Activated CD8-positive, alpha-beta memory T cell treated with anti-CD3 and anti-CD28 coated beads for 36 hours (primary cell): Measurements from ENCODE around the gene WDR82. TPM values are rescaled to one million over a fixed set of nuclear protein-coding genes. Genes with fewer than 3 reads are reported as not detected.

Experiments
- CTCF ChIA-PET: fragments of 350-600 bp; sonication (Branson Sonifier 250); formaldehyde crosslinking; loops from one replicate; lab custom pipeline; 2021; ENCODE audit warnings: antibody characterized with exemption; lab: Charles Lee
- POLR2A ChIA-PET: fragments of 350-600 bp; sonication (Branson Sonifier 250); formaldehyde crosslinking; loops from one replicate; lab custom pipeline; 2021; ENCODE audit warnings: antibody characterized with exemption; lab: Charles Lee
- total RNA-seq, 2 experiments: library from RNA; stranded (reverse); gene quantifications; one replicate each; pipeline ENCODE4 v1.2.3, GENCODE V29; 2021

Gene WDR82
- total RNA-seq, 2 experiments from 2014 or later = 123 to 124 TPM

DNA sequence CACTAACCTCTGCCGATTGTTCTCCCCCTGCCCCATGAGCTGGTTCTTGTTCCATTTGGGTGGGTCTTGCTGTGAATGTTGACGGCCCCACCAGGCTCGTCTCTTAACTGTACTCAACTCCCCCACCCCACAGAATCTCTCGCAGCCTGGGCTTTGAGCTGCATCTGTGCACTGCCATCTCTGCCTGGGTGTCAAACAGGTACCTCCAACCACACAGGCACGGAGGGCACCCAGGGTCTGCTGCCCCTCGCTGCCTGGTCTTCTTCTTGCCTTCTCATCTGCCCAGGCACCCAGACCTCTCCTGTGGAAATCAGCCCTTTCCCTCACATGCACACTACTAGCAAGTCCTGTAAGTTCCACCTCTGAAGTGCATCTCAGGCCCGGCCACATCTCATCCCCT, 63.1 kb downstream of the WDR82 start:
- CTCF ChIA-PET = interaction anchor here (1.1 kb wide), 1 partner anchor 162 kb away, joined by 3 read pairs; no protein-coding TSS in a partner anchor
- POLR2A ChIA-PET = interaction anchor here (0.6 kb wide), 1 partner anchor 33 kb away, joined by 3 read pairs; no protein-coding TSS in a partner anchor

DNA sequence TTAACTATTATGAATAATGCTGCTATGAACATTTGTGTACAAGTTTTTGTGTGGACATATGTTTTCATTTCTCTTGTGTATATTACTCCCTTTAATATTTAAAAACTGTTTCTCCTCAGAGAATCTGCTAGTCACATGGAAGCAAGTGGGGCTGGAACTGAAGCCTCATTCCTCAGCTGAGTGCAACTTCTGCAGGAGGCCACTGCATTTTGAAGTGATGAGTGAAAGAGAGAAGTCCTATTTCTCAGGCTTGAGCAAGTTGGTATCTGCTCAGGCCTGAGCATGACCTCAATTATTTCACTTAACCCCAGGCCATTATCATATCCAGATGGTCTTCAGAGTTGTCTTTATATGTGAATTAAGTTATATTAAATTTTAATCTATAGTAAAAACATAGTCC, 64.5 kb downstream of the WDR82 start:
- ChIA-PET POLR2A (no interaction called here), CTCF (no interaction called here)

DNA sequence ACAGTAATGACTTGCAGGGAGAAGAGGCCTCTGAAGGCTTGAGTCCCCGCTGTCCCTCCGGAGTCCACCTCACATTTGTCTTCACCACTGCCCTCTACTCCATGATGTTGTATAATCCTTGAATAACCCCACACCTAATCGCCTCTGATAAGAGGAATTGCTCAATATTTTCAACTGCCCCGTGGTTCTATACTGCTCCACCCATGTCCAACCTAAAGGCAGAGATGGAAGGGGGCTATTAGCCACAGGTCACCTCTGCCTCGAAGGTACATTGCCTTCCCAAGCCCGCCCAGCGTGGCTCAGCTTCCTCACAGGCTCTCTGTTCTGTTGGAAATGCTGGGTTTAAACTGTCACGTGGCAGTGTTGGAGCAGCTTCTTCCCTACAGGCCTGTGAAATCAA, 65.4 kb downstream of the WDR82 start:
- ChIA-PET CTCF (interaction anchor here (1.4 to 1.5 kb wide), 2 partner anchors 8 to 127 kb away, joined by 4 to 5 read pairs; no protein-coding TSS in a partner anchor), POLR2A (no interaction called here)

DNA sequence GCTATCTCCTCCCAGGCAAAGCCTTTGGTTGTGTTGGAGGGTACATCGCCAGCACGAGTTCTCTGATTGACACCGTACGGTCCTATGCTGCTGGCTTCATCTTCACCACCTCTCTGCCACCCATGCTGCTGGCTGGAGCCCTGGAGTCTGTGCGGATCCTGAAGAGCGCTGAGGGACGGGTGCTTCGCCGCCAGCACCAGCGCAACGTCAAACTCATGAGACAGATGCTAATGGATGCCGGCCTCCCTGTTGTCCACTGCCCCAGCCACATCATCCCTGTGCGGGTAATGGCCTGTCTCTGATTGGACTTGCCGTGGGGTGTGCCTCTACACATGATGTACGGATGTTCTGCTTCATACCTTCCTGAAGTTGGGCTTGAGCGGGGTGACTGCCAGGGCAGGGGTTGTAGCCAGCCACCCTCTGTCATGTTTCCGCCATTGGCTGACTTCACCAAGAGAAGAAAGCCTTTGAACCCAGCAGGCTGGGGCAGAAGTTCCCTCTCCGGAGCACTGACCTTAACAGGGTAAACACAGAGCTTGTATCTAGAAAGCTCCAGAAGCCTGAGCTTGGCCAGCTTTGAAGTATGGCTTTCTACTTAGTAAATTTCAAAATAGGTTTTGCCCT, 67.1 kb downstream of the WDR82 start:
- CTCF ChIA-PET = interaction anchor here (1.0 to 1.5 kb wide), 2 partner anchors 10 to 20 kb away, joined by 3 to 4 read pairs; no protein-coding TSS in a partner anchor
- POLR2A ChIA-PET = no interaction called here

DNA sequence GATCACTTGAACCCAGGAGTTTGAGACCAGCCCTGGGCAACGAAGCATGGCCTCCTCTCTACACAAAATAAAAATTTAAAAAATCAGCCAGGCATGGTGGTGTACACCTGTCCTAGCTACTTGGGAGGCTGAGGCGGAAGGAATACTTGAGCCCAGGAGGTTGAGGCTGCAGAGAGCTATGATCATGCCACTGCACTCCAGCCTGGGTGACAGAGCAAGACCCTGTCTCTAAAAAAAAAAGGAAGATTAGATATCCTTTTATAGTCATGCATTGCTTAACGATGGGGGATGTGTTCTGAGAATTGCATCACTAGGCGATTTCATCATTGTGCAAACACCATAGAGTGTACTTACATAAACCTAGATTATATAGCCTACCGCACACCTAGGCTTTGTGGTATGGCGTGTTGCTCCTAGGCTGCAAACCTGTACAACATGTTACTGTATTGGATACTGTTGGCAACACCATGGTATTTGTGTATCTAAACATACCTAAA, 67.9 kb downstream of the WDR82 start:
- POLR2A ChIA-PET = interaction anchor here (0.5 to 0.6 kb wide), 2 partner anchors 174 to 229 kb away, joined by 4 to 6 read pairs; no protein-coding TSS in a partner anchor

DNA sequence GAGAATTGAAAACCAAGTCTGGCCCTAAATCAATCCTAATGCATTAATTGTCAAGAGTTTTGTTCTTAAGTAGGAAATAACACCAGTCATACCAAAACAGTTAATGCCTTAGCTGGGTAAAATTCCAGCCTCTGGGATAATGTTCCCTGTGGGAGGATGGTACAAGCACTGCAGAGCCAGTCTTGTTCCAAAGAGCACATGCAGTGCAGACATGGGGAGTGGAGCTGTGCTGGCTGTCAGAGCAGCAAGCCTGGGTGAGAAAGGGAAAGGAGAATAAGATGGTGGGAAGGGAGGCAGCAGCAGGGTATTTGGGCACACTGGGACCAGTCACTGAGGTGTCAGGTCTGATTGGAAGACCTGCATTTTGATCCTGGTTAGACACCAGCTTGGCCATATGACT, 68.4 kb downstream of the WDR82 start:
- ChIA-PET POLR2A (interaction anchor here (0.5 to 0.6 kb wide), 2 partner anchors 173 to 228 kb away, joined by 4 to 6 read pairs; no protein-coding TSS in a partner anchor), CTCF (interaction anchor here (1.2 to 2.0 kb wide), 4 partner anchors 10 to 209 kb away, joined by 3 to 12 read pairs (median 4); no protein-coding TSS in a partner anchor)

More for the DNA sequence above, 67.9 kb downstream of the WDR82 start:
- CTCF ChIA-PET = interaction anchor here (1.2 to 2.0 kb wide), 2 partner anchors 9 to 202 kb away, joined by 3 to 12 read pairs; no protein-coding TSS in a partner anchor

DNA sequence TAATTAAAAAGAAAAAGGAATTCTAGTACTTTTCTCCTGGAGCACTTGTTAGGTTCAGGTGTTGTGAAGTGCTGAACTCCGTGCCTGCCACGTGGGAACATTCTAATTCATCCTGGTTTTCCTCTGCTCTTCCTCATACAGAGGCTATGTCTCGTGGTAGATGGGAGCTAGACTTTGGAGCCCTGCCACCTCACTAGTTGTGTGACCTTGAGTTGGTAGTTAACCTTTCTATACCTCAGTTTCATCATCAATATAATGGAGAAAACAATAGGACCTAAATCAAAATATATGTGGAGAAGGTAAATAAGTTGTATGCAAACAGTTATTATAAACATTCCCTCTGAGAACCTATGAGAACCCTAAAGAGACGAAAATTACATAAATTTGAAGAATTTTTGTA, 69.9 kb downstream of the WDR82 start:
- CTCF ChIA-PET = interaction anchor here (1.4 to 2.0 kb wide), 2 partner anchors 11 to 23 kb away, joined by 4 to 12 read pairs; no protein-coding TSS in a partner anchor
- POLR2A ChIA-PET = no interaction called here

DNA sequence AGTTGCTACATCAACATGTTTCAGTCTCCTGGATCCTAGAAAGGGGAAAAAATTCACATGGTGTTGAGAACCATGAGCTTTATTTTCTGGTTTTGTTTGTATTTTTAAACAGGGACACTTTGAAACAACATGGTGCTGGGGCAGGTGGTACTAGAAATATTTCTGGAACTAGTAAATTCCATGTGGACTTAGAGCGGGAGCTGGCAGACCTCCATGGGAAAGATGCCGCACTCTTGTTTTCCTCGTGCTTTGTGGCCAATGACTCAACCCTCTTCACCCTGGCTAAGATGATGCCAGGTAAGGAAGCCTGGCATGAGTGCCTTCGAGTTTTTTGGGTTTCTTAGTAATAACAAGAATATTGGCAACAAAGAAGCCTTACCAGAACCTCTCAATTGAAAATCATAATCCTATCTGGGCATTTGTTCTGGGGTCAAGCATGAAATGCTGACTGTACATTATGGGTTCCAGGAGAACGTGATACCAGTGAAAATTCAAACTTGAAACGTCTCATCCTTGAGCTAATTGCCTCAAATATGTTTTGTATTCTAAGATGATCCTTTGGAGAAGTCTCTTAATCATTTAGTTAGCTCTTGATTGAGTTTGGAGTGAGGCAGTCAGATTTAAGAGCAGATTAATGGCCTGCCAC, 72.6 kb downstream of the WDR82 start:
- ChIA-PET POLR2A (no interaction called here), CTCF (interaction anchor here (0.9 to 2.9 kb wide), 3 partner anchors 15 to 204 kb away, joined by 3 to 13 read pairs (median 3); no protein-coding TSS in a partner anchor)

Other genes starting within 250 kb of the WDR82 start
- gene DUSP7, start 222.1 kb downstream of the WDR82 start, total RNA-seq = 10 to 100 TPM; 26.5 to 26.8 TPM
- gene POC1A, start 124.2 kb downstream of the WDR82 start, total RNA-seq = 10 to 100 TPM; 24.5 to 27.4 TPM
- 10 to 100 TPM; 71.7 to 73.8 TPM for gene ALAS1, start 80.5 kb downstream of the WDR82 start, total RNA-seq
- gene TLR9, start 53.0 kb downstream of the WDR82 start, total RNA-seq = under 1 TPM; 0.23 to 0.50 TPM
- gene TWF2, start 39.5 kb downstream of the WDR82 start, total RNA-seq = 100 to 1,000 TPM; 117 to 123 TPM
- 10 to 100 TPM; 70.2 to 75.3 TPM for gene PPM1M, start 32.9 kb downstream of the WDR82 start, total RNA-seq
- 10 to 100 TPM; 18.5 to 19.7 TPM for gene GLYCTK, start 9.2 kb upstream of the WDR82 start, total RNA-seq
- 1 to 10 TPM; 4.4 to 4.5 TPM for gene DNAH1, start 37.7 kb upstream of the WDR82 start, total RNA-seq
- 100 to 1,000 TPM; 108 to 109 TPM for gene BAP1, start 131.4 kb upstream of the WDR82 start, total RNA-seq
- gene PHF7, start 132.0 kb upstream of the WDR82 start, total RNA-seq = 10 to 100 TPM; 10.3 to 10.8 TPM
- gene SEMA3G, start 166.5 kb upstream of the WDR82 start, total RNA-seq = under 1 TPM; 0.08 to 0.19 TPM
- 1 to 10 TPM; 1.3 to 2.1 TPM for gene TNNC1, start 175.4 kb upstream of the WDR82 start, total RNA-seq
- gene NISCH, start 177.0 kb upstream of the WDR82 start, total RNA-seq = 10 to 100 TPM; 58.9 to 60.7 TPM
- gene STAB1, start 216.7 kb upstream of the WDR82 start, total RNA-seq = not detected